HG02642 (cell line): ENCODE results near the gene PEX16.
A peak's percentile ranks its signal among the peaks of the same experiment; 100 is the strongest.
"Not testable (repeated sequence)": the region's sequence is repeated elsewhere in the genome, so short reads cannot be mapped to it uniquely, and the experiment has no call there.

Experiments used
- ATAC-seq: cut with Tn5 transposase; IDR thresholded peaks from one replicate; pipeline ENCODE4 v1.9.1; 2021; ENCODE audit warnings: mild to moderate bottlenecking; ENCODE audit not compliant: unreplicated experiment, poor library complexity

The PEX16 gene

DNA sequence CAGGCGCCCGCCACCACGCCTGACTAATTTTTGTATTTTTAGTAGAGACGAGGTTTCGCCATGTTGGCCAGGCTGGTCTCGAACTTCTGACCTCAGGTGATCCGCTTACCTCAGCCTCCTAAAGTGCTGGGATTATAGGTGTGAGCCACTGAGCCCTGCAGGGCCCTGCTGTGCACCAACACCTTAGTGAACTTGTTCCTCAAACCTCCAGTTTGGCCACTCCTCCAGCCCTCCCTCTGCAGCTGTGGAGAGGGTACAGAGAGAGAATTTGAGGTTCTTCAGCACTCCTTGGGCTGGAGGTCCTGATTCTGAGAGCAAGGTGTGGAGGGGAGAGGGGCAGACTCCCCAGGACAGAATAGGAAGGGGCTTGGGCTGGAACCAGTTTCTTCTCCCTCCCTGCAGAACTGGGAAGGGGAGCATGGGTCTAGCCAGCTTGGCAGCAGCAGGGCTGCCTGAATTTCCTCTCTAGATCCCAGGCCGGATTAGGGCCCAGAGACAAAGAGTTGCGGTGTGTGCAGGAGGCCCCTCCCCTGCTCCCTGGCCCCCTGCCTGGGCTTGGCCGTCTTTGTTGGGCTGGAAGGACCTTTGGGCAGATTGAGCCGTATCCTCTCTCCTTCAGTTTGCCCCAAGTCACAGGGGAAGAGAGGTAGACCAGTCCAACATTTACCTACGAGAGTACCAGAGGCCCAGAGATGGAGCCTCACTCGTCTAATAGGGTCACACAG lies 2.3 kb upstream of the PEX16 start:
- no peak for ATAC-seq

- ATAC-seq: no peak
Measured at GRCh38 chr11:45918962-45919675, 1.4 kb upstream of the PEX16 start.

DNA sequence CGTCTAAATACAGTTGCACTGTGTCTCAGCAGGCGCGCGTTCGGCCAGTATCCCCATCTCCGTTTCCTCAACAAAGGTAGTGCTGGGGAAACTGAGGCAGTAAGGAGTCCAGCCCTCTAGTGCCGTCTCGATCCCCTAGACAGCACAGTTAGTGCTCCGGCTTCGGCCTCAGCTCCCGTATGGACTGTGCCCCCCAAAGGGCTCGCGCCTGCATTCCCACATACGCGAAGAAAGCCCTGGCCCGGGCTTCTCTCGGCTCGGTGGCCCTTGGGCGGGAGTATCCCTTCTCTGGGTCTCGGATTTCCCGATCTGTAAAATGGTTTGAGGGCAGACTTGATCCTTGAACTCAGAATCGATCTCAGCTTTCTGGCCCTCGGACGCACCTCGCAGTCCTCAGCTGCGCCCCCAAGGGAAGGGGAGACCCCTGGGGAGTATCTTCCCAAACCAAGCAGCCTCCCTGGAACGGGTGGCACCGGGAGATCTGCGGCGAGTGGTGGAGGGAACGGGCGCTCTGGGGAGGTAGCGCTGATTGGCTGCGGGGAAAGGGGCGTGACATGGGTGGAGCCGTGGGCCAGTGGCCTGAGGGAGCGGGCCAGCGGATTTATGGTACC lies 759 bp upstream of the PEX16 start:
- peak; percentile 45 for ATAC-seq

GRCh38 chr11:45917286-45917622 lies 423 bp downstream of the PEX16 start:
- ATAC-seq: peak; percentile 0

DNA sequence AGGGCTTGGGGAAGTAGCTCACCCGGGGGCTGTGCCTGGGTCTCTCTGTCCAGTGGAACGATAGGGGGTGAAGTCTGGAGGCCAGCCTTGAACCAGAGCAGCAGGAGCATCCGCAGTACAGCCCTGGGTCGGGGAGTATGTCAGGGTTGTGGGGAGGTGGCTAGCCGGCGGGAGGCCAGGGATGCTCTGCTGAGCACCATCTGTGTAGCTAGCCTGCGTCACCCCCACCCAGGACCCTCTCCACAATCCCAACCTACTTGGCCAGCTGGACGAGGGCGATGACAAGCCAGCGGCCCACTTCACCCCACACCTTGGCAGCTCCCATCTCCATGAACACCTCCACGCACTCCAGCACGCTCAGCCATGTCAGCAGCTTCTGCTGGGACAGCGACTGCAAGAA lies 2.2 kb downstream of the PEX16 start:
- no peak for ATAC-seq

GRCh38 chr11:45913942-45914635 lies 3.6 kb downstream of the PEX16 start:
- no peak for ATAC-seq

DNA sequence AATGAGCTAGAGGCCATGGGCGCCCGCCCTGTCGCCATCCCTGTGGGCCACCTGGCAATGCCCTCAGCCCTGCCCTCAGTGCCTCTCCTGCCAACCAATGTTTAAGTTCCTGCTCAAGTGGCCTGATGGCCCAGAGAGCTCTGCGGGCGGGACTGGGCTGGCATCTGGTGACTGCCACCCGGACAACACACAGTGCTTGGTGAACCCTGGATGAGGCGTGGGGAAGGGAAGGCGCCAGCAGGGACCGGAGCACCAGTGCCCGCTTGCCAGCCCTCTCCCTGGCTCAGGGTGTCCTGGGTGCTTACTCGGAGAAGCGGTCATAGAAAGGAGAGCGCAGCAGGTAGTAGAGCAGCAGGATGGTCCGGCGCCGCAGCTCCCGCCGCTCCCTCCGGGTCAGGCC lies 4.2 kb downstream of the PEX16 start:
- no peak for ATAC-seq

- no peak for ATAC-seq
Measured at GRCh38 chr11:45910623-45911022, 7.1 kb downstream of the PEX16 start.

DNA sequence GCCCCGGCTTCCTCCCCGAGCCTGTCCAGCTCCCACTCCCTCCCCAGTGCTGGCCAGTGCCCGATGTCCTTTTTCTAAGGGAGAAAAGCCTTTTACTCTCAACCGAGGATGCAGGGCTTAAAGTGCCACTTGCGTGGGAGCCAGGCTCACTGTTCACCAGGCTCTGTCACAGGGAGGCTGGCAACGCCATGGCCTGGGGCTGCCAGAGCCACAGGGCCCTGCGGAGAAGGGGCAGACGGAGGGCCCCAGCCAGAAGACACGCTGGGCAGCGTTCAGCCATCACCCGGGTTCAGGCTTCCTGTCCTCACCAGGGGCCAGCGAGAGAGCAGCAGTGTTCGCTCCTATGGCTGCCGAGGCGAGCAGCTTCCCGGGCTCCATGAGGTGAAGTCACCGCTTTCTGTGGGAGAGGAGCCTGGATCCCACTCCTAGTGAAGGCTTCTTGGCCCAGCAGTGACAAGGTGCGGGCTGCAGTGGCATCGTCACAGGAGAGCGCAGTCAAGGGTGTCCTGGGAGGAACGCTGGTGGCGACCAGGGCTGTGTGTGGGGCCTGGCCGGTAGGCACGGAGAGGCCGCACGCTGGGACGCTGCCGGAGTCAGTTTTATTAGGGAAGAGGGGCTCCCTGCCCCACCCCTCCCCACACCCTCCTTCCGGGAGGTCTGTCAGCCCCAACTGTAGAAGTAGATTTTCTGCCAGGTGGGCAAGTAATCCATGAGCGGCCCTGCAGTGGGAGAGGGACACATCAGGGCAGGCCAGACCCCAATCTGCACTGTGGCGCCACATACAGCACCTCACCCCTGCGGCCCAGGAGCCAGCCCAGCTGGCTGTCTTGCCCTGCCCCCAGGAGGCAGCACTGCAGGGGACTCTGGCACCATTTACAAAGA lies 7.8 kb downstream of the PEX16 start:
- ATAC-seq: no peak

GRCh38 chr11:45907911-45908370 lies 9.7 kb downstream of the PEX16 start:
- no peak for ATAC-seq

DNA sequence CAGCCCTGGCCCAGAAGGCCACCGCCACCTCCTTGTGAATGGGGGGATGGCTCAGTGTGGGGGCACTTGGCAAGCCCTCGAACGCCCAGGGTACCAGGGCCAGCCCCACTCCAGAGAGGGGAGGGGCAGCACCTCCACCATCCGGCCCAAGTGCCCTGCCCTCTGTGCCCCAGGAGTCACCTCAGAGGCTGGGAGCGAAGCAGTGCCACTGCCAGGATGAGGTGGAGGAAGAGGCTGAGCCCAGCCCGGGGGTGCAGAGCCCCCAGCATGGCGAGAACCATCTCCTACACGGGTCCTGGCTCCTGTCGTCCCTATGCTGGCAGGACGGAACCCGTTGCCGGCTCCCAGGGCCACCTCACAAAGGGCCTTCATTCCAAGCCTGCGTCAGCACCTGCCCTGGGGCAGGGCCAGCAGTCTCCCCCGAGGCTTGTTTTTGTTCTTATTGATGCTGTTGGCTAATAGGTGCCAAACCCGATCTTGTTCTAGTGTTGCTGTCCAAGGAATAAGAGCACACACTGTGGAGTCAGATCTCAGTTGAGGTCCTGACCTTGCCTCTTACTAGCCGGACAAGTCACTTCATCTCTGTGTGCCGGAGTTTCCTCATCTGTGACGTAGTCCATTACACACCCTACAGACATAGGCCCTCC lies 10.6 kb downstream of the PEX16 start, which contains the start of gene FREY1:
Gene FREY1, minus strand, starts transcription at position 307 of the 647 bp plus-strand sequence. Its CDS starts 26 bp downstream, at position 281.
- no peak for ATAC-seq

DNA sequence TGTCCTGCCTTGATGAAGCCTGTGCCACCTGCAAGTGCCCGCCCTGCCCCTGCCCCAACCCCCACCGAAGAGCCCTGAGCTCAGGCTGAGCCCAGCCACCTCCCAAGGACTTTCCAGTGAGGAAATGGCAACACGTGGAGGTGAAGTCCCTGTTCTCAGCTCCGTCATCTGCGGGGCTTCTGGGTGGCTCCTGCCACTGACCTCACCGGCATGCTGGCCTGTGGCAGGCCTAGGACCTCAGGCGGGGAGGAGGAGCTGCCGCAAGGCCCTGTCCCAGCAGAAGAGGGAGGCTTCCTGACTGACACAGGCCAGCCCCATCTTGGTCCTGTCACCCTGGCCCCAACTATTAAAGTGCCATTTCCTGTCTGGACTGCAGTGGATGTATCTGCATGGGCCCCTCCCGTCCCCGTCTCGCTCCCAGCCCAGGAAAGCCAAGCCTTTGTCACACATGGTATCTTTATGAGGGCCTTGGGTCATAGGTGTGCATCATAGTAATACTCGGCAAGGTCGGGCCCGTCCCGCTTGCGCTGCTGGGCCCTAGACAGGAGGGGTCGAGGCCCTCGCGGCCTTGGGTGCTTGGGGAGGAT lies 11.5 kb downstream of the PEX16 start:
- ATAC-seq: no peak

DNA sequence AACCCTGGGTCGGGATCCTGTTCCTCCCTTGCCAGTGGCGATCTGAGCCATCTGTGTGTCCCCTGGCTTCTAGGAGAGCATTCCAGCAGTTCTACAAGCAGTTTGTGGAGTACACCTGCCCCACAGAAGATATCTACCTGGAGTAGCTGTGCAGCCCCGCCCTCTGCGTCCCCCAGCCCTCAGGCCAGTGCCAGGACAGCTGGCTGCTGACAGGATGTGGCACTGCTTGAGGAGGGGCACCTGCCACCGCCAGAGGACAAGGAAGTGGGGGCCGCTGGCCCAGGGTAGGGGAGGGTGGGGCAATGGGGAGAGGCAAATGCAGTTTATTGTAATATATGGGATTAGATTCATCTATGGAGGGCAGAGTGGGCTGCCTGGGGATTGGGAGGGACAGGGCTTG lies 12.1 kb downstream of the PEX16 start:
- ATAC-seq: not testable (repeated sequence)

DNA sequence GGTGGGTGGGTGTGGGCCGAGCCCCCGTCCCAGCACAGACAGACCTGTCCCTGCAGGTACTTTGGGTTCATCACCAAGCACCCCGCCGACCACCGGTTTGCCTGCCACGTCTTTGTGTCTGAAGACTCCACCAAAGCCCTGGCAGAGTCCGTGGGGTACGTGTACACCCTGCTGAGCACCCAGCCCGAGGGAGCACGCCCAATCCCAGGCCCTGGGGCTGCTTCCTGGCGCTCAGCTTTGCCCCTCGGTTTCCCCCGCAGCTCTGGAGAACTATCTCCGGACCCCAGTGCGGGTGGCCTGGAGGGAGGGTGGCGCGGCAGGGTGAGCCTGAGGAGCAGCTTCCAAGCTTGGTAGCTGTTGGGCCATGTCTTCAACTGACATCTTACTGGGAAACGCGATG lies 12.6 kb downstream of the PEX16 start:
- no peak for ATAC-seq

GRCh38 chr11:45904309-45904915 lies 13.3 kb downstream of the PEX16 start:
- no peak for ATAC-seq

DNA sequence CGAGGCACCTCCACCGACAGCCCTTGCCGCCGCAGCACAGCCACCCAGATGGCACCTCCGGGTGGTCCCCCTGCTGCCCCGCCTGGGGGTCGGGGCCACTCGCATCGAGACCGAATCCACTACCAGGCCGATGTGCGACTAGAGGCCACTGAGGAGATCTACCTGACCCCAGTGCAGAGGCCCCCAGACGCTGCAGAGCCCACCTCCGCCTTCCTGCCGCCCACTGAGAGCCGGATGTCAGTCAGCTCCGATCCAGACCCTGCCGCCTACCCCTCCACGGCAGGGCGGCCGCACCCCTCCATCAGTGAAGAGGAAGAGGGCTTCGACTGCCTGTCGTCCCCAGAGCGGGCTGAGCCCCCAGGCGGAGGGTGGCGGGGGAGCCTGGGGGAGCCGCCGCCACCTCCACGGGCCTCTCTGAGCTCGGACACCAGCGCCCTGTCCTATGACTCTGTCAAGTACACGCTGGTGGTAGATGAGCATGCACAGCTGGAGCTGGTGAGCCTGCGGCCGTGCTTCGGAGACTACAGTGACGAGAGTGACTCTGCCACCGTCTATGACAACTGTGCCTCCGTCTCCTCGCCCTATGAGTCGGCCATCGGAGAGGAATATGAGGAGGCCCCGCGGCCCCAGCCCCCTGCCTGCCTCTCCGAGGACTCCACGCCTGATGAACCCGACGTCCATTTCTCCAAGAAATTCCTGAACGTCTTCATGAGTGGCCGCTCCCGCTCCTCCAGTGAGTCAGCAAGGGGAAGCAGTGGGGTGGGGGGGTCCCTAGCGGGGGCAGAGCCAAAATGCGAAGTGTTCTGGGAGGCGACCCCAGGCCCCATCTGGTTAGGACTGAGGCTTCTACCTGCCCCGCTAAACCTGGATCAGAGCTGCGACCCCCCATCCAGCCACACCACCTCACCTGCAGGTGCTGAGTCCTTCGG lies 15.0 kb downstream of the PEX16 start:
- ATAC-seq: no peak

- no peak for ATAC-seq
Measured at GRCh38 chr11:45901626-45902025, 16.1 kb downstream of the PEX16 start.
